Activated naive CD4-positive, alpha-beta T cell treated with anti-CD3 and anti-CD28 coated beads for 36 hours (primary cell): ENCODE measurements around the gene ATXN1. TPM values are rescaled to one million over a fixed set of nuclear protein-coding genes. Genes with fewer than 3 reads are reported as not detected.

Source experiments
- CTCF ChIA-PET: fragments of 350-600 bp; sonication (Branson Sonifier 250); formaldehyde crosslinking; loops from one replicate; lab custom pipeline; 2021; ENCODE audit warnings: antibody characterized with exemption; lab: Charles Lee
- DNase-seq: peaks from one replicate; pipeline ENCODE4 v3.0.0-alpha.2; 2020
- H3K27ac Mint-ChIP-seq: one replicate; pipeline ENCODE4 v1.8.0; 2021; ENCODE audit warnings: mild to moderate bottlenecking, mixed read lengths
- H3K27me3 Mint-ChIP-seq: one replicate; pipeline ENCODE4 v1.8.0; 2021; ENCODE audit warnings: low read depth, mixed read lengths
- H3K36me3 Mint-ChIP-seq: one replicate; pipeline ENCODE4 v1.8.0; 2021; ENCODE audit warnings: low read depth, mixed read lengths
- H3K4me1 Mint-ChIP-seq: one replicate; pipeline ENCODE4 v1.8.0; 2021; ENCODE audit warnings: low read depth, mixed read lengths
- H3K4me3 Mint-ChIP-seq: one replicate; pipeline ENCODE4 v1.8.0; 2021; ENCODE audit warnings: mild to moderate bottlenecking, moderate library complexity, mixed read lengths
- H3K9me3 Mint-ChIP-seq: one replicate; pipeline ENCODE4 v1.8.0; 2021; ENCODE audit warnings: mixed read lengths
- intact Hi-C: fragments of 100-400 bp; cut with micrococcal nuclease; formaldehyde crosslinking; loops from one replicate; pipeline ENCODE4 v1.15.1; 2023
- total RNA-seq, 2 experiments: library from RNA; stranded (reverse); gene quantifications; one replicate each; pipeline ENCODE4 v1.2.3, GENCODE V29; 2021

ATXN1 gene
- total RNA-seq, 2 experiments from 2014 or later = 9.4 to 12.7 TPM

DNA sequence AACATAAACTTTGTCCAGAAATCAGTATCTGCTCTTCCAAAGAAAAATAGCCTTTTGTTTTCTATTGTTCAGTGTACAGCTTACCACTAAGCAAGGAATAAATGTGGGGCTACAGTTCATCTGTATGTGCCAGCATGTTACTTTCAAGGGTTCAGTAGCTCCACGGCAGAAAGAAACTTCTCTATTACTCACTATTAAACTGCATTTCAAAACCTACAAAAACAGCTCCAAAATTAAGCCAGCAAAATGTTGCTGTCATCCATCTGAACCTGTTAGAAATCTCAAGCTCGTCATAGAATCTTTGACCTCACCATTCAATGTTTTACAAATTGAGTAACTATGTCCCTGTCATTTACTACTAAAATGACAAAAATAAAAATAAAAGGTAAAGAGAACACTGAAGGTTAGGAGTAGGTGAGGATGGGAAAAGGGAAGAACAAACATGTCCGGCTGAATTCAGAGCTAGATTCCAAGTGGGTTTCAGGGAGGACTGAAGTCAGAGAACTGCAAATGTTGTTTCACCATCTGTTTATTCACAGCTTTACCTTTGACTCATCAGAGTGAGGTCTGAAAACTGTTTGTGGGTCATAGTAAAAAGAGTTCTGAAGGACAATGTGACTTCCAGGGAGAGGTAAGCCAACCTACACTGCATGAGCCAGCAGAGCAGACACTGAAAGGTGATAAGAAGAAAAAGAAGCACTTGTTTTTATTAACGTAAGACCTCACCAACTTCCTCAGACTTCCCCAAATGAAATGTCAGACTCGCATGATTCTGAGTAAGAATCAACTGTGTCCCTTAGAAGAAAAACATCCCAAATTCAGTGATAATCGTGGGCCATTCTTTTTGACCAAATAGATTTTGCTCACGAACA, 62.0 kb downstream of the ATXN1 start:
- Mint-ChIP-seq H3K36me3 (no peaks in the 10 kb centered on the region), H3K4me3 (peak overlapping the region; percentile 65), H3K4me1 (peaks cover 64% of the 10 kb centered on the region), H3K9me3 (no peaks in the 10 kb centered on the region), H3K27ac (peak overlapping the region; percentile 61), H3K27me3 (no peaks in the 10 kb centered on the region)
- DNase-seq = no peak
- CTCF ChIA-PET = interaction anchor here (0.6 to 3.1 kb wide), 16 partner anchors 9 to 367 kb away, joined by 3 to 13 read pairs (median 3); partner anchors contain the start of gene ATXN1
- intact Hi-C loops = loop anchor here (1.0 to 10.0 kb wide), 4 partner anchors 8 to 564 kb away; partner anchors contain the start of gene ATXN1

DNA sequence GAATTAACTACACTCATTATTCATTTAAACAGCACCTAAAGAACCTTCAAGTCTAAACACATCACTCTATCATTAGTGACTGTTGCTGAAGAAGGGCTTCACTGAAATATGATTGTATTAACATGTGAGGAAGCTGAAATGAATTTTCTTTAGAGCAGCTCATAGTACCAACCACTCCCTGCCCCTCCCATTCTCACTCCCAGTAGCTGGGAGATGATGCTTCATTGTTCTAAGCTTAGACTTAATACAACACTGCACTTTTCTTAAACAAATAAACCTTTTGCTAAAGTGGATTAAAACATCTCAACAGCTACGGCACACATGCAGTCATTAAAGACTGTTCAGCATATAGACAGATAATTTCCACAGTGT, 63.1 kb downstream of the ATXN1 start:
- H3K27ac Mint-ChIP-seq = peak overlapping the region; percentile 43
- H3K9me3 Mint-ChIP-seq = no peaks in the 10 kb centered on the region
- intact Hi-C loops = loop anchor here (2.0 to 10.0 kb wide), 2 partner anchors 13 to 563 kb away; no protein-coding TSS in a partner anchor
- H3K27me3 Mint-ChIP-seq = no peaks in the 10 kb centered on the region
- peaks cover 61% of the 10 kb centered on the region for H3K4me1 Mint-ChIP-seq
- CTCF ChIA-PET = interaction anchor here (0.6 to 3.1 kb wide), 10 partner anchors 8 to 366 kb away, joined by 3 to 13 read pairs (median 3); partner anchors contain the start of gene ATXN1
- DNase-seq = no peak
- no peaks in the 10 kb centered on the region for H3K36me3 Mint-ChIP-seq
- H3K4me3 Mint-ChIP-seq = no peak overlapping the region

DNA sequence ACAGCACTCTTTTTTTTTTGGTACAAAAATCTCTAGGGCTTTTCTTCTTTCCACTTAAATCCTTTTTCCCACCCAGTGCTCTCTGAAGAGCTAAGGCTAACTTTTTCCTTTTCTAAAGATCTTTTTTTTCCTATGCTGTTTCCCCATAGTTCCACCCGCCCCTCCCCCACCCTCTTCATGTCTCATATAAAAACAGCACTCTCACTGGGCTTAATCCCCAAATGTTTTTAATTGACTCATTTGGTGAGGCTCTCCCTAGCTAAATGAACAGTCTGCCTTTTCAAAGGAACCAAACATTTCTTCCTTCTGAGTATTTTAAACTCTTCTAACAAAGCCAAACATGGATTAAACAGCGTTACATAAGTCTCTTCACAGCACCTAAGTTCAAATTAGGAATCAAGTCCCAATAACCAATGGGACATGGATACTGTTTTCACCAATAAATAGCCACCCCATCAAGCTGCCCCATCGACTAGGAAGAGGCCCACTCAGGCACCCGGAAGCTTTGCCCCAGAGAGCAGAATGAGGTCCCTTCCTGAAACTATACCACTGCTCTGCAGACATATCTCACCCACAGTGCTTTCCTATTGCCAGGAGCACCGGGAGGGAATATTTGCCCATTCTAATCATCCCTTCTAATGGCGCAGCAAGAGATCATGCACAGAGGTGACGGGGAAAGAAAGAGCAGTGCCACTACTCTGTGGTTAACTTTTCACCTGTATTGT, 63.7 kb downstream of the ATXN1 start:
- no peak for DNase-seq
- intact Hi-C loops = loop anchor here (2.0 to 10.0 kb wide), 2 partner anchors 13 to 563 kb away; no protein-coding TSS in a partner anchor

DNA sequence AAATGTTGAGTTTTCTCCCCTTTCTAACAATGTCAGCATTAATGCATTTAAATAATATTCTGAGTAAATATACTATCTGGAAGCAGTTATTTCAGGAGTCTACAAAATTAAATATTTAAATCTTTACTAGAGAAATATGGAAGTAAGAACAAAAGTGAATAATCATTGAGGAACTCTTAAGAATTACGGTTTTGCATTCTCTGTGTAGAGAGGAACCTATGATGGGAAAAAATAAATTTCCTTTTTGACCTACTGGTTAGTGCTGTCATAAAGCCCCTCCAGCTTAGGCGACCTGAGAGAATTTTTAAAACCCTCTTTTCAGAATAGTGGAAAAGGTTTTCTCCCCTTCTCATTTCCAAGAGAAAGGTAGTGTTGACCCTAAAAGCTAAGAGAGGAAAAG, 64.8 kb downstream of the ATXN1 start:
- Mint-ChIP-seq H3K27me3 (no peaks in the 10 kb centered on the region), H3K4me3 (no peak overlapping the region), H3K9me3 (no peaks in the 10 kb centered on the region), H3K4me1 (peaks cover 70% of the 10 kb centered on the region), H3K36me3 (no peaks in the 10 kb centered on the region), H3K27ac (no peak overlapping the region)
- no peak for DNase-seq
- CTCF ChIA-PET = interaction anchor here (1.5 kb wide), 1 partner anchor 67 kb away, joined by 4 read pairs; no protein-coding TSS in a partner anchor
- intact Hi-C loops = loop anchor here (10.0 kb wide), 1 partner anchor 562 kb away; no protein-coding TSS in a partner anchor

More for the DNA sequence above, 63.7 kb downstream of the ATXN1 start:
- Mint-ChIP-seq H3K4me3 (no peak overlapping the region), H3K27me3 (no peaks in the 10 kb centered on the region), H3K9me3 (no peaks in the 10 kb centered on the region), H3K4me1 (peaks cover 64% of the 10 kb centered on the region), H3K27ac (peak overlapping the region; percentile 43), H3K36me3 (no peaks in the 10 kb centered on the region)
- CTCF ChIA-PET = interaction anchor here (1.0 to 1.6 kb wide), 2 partner anchors 108 to 180 kb away, joined by 3 read pairs; no protein-coding TSS in a partner anchor

DNA sequence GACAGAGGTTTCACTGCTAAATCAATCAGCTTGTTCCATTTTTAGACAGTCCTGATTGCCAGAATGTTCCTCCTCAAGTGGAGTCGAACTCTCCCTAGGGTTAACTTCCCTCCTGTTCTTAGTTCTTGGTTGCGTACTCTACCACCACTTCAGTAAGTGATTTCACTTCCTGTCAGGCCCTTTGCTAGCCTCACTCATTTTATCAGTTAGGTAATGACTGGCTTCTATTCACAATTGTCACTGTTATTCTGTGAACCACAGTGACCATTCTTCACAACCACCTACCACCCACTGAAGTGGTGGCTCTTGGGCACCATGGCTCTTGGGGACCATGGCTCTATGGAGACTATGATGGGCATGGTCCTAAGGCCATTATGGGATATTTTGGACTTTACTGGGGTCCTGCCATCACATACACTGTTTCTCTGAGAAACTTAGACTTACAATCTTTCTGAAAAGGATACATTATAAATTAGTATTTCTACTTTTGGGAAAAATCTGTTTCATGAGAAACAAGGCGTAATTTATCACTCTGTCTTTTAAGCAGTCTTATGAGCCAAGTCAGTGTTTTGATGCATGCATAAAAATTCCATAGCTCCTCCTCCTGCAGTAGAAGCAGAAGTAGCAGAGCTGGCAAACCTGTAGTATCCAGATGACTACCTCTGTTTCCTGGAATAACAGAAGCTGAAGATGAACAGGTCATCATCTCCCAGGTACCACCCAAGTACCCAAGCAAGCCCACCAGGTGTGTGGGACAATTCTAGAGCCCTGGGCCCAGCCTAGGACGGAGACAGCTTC, 66.3 kb downstream of the ATXN1 start:
- H3K27me3 Mint-ChIP-seq = no peaks in the 10 kb centered on the region
- intact Hi-C loops = loop anchor here (10.0 kb wide), 1 partner anchor 560 kb away; no protein-coding TSS in a partner anchor
- DNase-seq = no peak

DNA sequence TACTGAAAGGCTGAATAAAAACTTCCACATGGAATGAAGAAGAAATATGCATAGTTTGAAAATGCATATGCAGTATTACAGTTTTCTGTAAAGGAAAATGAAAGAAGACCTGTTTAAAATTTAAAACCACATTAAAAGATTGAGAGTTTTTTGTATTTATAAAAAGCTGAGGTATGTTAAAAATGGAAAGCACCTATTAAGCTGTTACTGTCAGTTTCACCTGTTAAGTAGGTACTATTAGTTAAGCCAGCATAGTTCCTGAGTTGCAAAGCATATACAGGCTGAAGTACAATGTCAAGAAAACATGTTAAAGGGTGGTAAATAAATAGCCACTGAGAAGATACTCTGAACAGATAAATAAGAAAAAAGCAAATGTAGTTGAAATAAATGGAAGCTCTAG, 69.9 kb downstream of the ATXN1 start:
- H3K4me3 Mint-ChIP-seq = no peak overlapping the region
- peak overlapping the region; percentile 46 for H3K27ac Mint-ChIP-seq
- intact Hi-C loops = loop anchor here (1.0 to 10.0 kb wide), 2 partner anchors 8 to 557 kb away; no protein-coding TSS in a partner anchor
- no peaks in the 10 kb centered on the region for H3K27me3 Mint-ChIP-seq
- no peak for DNase-seq
- no peaks in the 10 kb centered on the region for H3K36me3 Mint-ChIP-seq
- CTCF ChIA-PET = interaction anchor here (1.0 to 3.0 kb wide), 4 partner anchors 8 to 68 kb away, joined by 3 to 13 read pairs (median 4); no protein-coding TSS in a partner anchor
- no peaks in the 10 kb centered on the region for H3K9me3 Mint-ChIP-seq
- peaks cover 72% of the 10 kb centered on the region for H3K4me1 Mint-ChIP-seq

More for the DNA sequence above, 66.3 kb downstream of the ATXN1 start:
- no peak overlapping the region for H3K27ac Mint-ChIP-seq
- H3K4me1 Mint-ChIP-seq = peaks cover 70% of the 10 kb centered on the region
- H3K4me3 Mint-ChIP-seq = no peak overlapping the region
- CTCF ChIA-PET = interaction anchor here (1.5 kb wide), 1 partner anchor 69 kb away, joined by 4 read pairs; no protein-coding TSS in a partner anchor
- H3K36me3 Mint-ChIP-seq = no peaks in the 10 kb centered on the region
- H3K9me3 Mint-ChIP-seq = no peaks in the 10 kb centered on the region

DNA sequence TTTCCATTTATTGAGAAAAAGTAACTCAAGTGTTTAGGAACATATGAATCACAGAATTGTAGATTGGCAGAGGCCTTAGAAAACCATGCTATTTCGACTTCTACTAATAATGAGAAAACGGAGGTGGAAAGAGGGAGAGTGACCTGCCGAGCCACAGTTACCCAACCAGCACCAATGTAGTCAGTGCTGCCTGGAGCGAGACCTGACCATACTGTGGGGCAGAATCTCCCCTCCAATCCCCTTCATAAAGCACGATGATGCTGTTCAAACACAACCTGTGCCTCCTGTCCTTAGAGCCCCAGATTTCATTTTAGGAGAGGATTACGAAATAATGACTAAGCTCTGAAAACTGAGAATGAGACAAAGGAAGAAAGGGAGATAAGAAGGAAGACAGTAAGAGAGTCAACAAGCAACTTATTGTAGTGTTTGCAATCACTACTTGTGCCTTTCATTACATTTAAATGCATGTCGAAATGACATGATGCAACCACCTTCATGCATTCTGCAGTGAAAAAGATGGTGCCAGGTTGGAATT, 70.6 kb downstream of the ATXN1 start:
- H3K27ac Mint-ChIP-seq = peak overlapping the region; percentile 59

DNA sequence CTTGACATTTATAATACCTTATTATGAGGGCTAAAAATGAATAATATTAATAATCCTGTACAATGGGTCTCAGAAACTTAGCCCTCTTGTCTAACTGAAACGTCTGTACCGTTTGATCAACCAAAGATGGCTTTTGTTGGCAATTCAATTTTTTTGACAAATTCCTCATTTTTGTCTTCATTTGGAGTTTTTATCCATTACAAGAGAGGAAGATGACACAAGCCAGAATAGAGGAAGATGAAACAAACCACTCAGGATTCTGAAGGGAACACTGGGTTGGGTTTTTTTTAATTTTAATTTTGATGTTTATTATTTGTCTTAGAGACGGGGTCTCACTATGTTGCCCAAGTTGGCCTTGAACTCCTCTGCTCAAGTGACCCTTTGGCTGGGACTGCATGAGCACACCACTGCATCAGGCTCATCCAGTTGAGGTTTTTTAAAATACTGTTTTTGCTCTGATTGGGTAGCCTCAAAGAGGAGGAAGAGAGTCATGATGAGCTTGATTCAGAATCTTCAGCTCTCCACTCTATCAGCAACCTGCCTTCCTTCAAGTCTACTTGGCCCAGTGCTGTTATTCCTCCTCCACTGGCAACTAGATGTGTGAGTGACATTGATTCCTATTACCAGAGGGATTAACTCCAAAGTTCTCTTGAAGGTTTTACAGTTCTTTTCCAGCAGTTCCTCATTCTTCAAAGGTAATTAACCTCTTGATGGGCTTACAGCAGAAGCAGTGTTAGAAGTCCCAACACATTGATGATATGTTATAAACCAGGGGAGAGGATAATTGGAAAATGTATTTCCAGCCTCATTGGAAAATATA, 71.3 kb downstream of the ATXN1 start:
- Mint-ChIP-seq H3K36me3 (no peaks in the 10 kb centered on the region), H3K4me1 (peaks cover 79% of the 10 kb centered on the region), H3K27ac (peak overlapping the region; percentile 59), H3K9me3 (no peaks in the 10 kb centered on the region), H3K27me3 (no peaks in the 10 kb centered on the region), H3K4me3 (no peak overlapping the region)
- CTCF ChIA-PET = interaction anchor here (0.6 to 3.0 kb wide), 4 partner anchors 10 to 28 kb away, joined by 3 to 13 read pairs (median 3); no protein-coding TSS in a partner anchor
- intact Hi-C loops = loop anchor here (1.0 to 10.0 kb wide), 4 partner anchors 20 to 555 kb away; no protein-coding TSS in a partner anchor
- no peak for DNase-seq

More for the DNA sequence above, 70.6 kb downstream of the ATXN1 start:
- CTCF ChIA-PET = interaction anchor here (0.6 to 3.0 kb wide), 5 partner anchors 9 to 69 kb away, joined by 3 to 13 read pairs (median 3); no protein-coding TSS in a partner anchor
- H3K4me1 Mint-ChIP-seq = peaks cover 77% of the 10 kb centered on the region
- no peaks in the 10 kb centered on the region for H3K27me3 Mint-ChIP-seq
- DNase-seq = no peak
- intact Hi-C loops = loop anchor here (1.0 to 10.0 kb wide), 3 partner anchors 9 to 556 kb away; no protein-coding TSS in a partner anchor
- H3K9me3 Mint-ChIP-seq = no peaks in the 10 kb centered on the region
- no peak overlapping the region for H3K4me3 Mint-ChIP-seq
- H3K36me3 Mint-ChIP-seq = no peaks in the 10 kb centered on the region

DNA sequence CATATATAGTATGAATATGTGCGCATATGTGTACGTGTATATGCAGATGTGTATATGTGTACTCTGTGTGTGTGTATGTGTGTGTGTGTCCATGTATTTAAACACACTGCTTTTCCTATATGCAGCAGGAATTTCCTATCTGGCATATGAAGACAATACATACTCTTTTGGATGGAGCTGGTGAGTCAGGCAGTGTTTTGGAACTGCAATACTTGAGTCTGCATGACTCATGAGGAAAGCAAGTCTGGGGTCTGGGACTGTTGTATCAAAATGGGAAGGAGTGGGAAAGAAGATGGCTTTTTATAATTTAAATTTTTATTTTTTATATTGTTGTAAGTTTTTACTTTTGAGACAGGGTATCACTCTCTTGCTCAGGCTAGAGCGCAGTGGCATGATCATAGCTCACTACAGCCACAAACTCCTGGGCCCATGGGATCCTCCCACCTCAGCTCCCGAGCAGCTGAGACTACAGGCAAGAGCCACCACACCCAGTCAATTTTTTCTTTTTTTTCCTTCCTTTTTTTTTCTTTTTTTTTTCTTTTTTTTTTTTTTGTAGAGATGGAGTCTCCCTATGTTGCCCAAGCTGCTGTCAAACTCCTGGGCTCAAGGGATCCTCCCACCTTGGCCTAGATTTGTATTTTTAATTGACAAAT, 72.2 kb downstream of the ATXN1 start:
- CTCF ChIA-PET = interaction anchor here (0.6 to 3.0 kb wide), 4 partner anchors 10 to 232 kb away, joined by 3 to 13 read pairs (median 3); no protein-coding TSS in a partner anchor
- Mint-ChIP-seq H3K4me3 (no peak overlapping the region), H3K9me3 (no peaks in the 10 kb centered on the region), H3K27ac (no peak overlapping the region), H3K36me3 (no peaks in the 10 kb centered on the region), H3K4me1 (peaks cover 81% of the 10 kb centered on the region), H3K27me3 (no peaks in the 10 kb centered on the region)
- intact Hi-C loops = loop anchor here (5.0 to 10.0 kb wide), 2 partner anchors 157 to 274 kb away; no protein-coding TSS in a partner anchor
- DNase-seq = no peak

DNA sequence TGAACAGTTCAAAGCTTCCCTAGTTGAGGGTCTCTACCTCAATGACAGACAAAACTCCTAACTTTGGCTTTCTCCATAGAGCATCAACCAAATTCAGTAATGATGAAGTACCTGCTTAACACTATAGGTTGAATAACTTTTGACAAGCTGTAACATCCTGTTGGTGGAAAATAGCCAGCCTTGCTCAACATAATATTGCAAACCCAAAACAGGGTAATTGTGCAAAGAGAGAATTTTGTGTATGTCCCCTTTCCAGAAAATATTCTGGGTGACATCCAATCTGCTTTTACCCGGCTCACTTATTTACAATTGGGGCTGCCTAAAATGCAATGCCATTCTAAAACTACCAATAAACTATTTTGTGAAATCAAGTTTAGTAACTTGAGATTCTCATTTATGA, 72.8 kb downstream of the ATXN1 start:
- intact Hi-C loops = loop anchor here (5.0 to 10.0 kb wide), 2 partner anchors 156 to 274 kb away; no protein-coding TSS in a partner anchor
- Mint-ChIP-seq H3K27me3 (no peaks in the 10 kb centered on the region), H3K9me3 (no peaks in the 10 kb centered on the region), H3K27ac (no peak overlapping the region), H3K36me3 (no peaks in the 10 kb centered on the region), H3K4me1 (peaks cover 84% of the 10 kb centered on the region), H3K4me3 (no peak overlapping the region)
- DNase-seq = no peak
- CTCF ChIA-PET = interaction anchor here (0.6 to 1.1 kb wide), 4 partner anchors 10 to 75 kb away, joined by 3 read pairs; no protein-coding TSS in a partner anchor
